HepG2 (cell line): Measurements from ENCODE around the gene CCNI2.

Experiments used
- BRCA1 ChIP-seq: sonication (generic); formaldehyde crosslinking; IDR thresholded peaks from 2 replicates; pipeline ENCODE4 v1.4.0; 2020; ENCODE audit warnings: missing genetic modification reagents
- CBFB ChIP-seq: sonication (generic); formaldehyde crosslinking; IDR thresholded peaks from 2 replicates; pipeline ENCODE4 v1.4.0; 2020; ENCODE audit warnings: missing genetic modification reagents
- CTCF ChIP-seq: sonication (generic); formaldehyde crosslinking; IDR thresholded peaks from 2 replicates; pipeline ENCODE4 v1.5.0; 2020; ENCODE audit warnings: mild to moderate bottlenecking, missing genetic modification reagents, moderate library complexity
- JUN ChIP-seq: sonication (generic); formaldehyde crosslinking; IDR thresholded peaks from 2 replicates; pipeline ENCODE4 v1.4.0; 2020; ENCODE audit warnings: mild to moderate bottlenecking, missing genetic modification reagents
- KAT2B ChIP-seq: fragments of 150-350 bp; IDR thresholded peaks from 2 replicates; pipeline ENCODE4 v1.6.1; 2014; ENCODE audit warnings: low read depth, low read length, borderline replicate concordance
- KLF6 ChIP-seq: IDR thresholded peaks from 2 replicates; pipeline ENCODE4 v1.8.0; 2016; ENCODE audit warnings: missing biosample characterization, missing genetic modification reagents
- PBX3 ChIP-seq: sonication (generic); formaldehyde crosslinking; IDR thresholded peaks from 2 replicates; pipeline ENCODE4 v1.8.1; 2023; ENCODE audit warnings: missing genetic modification reagents, inconsistent platforms, borderline replicate concordance
- REST ChIP-seq, 2 experiments: IDR thresholded peaks; 2 replicates each; pipeline ENCODE4 v1.6.1; 2011 to 2012; ENCODE audit warnings: low read length in 2 of 2, borderline replicate concordance in 1 of 2, low read depth in 1 of 2, mild to moderate bottlenecking in 1 of 2, moderate library complexity in 1 of 2
- ZBTB7A ChIP-seq: sonication (generic); formaldehyde crosslinking; IDR thresholded peaks from 2 replicates; pipeline ENCODE4 v1.8.0; 2022; ENCODE audit warnings: mild to moderate bottlenecking, missing genetic modification reagents
- ZHX1 ChIP-seq: sonication (generic); formaldehyde crosslinking; IDR thresholded peaks from 2 replicates; pipeline ENCODE4 v1.8.1; 2022; ENCODE audit warnings: low read depth, mild to moderate bottlenecking, missing genetic modification reagents
- ZMAT5 ChIP-seq: sonication (generic); formaldehyde crosslinking; IDR thresholded peaks from 2 replicates; pipeline ENCODE4 v1.5.0; 2020; ENCODE audit warnings: mild to moderate bottlenecking, low read depth, missing genetic modification reagents, borderline replicate concordance
- ZNF143 ChIP-seq: sonication (generic); formaldehyde crosslinking; IDR thresholded peaks from 2 replicates; pipeline ENCODE4 v1.4.0; 2020; ENCODE audit warnings: missing genetic modification reagents

- TF ChIP-seq KLF6 (no peak), ZMAT5 (CRISPR knock-in tag) (no peak), CTCF (CRISPR knock-in tag) (no peak), ZBTB7A (CRISPR knock-in tag) (no peak), KAT2B (no peak), CBFB (CRISPR knock-in tag) (no peak), PBX3 (CRISPR knock-in tag) (no peak), JUN (CRISPR knock-in tag) (no peak), ZHX1 (CRISPR knock-in tag) (no peak), ZNF143 (CRISPR knock-in tag) (no peak), REST (IDR thresholded peaks at IDR 0.05; ENCODE audit: borderline replicate concordance in 1 of 2, low read depth in 1 of 2, low read length in 2 of 2) (no peak), BRCA1 (CRISPR knock-in tag) (no peak)
Observed at GRCh38 chr5:132770476-132771159, 23.4 kb downstream of the CCNI2 start.
